OCI-LY7 (cell line): ENCODE measurements around the gene CHST8. TPM values are rescaled to one million over a fixed set of nuclear protein-coding genes. Genes with fewer than 3 reads are reported as not detected.
"Not testable (repeated sequence)": the region's sequence is repeated elsewhere in the genome, so short reads cannot be mapped to it uniquely, and the experiment has no call there.

Source experiments
- BruUV-seq: library from RNA; stranded (reverse); fragments of 400-500 nt; replicated peaks from 2 replicates; lab custom pipeline; 2021; lab: Mats Ljungman, UMichigan
- CTCF ChIA-PET: fragments of 300-600 bp; sonication (Branson Sonifier 250); formaldehyde crosslinking; loops from one replicate; lab custom pipeline; 2022; ENCODE audit warnings: antibody characterized with exemption; ENCODE audit not compliant: unreplicated experiment; lab: Charles Lee
- POLR2A ChIA-PET: fragments of 300-600 bp; sonication (Branson Sonifier 250); formaldehyde crosslinking; loops from one replicate; lab custom pipeline; 2022; ENCODE audit warnings: antibody characterized with exemption; lab: Charles Lee
- DNase-seq: peaks from one replicate; pipeline ENCODE4 v3.0.0-alpha.2; 2015; ENCODE audit warnings: low spot score
- H2AFZ ChIP-seq: fragments of 200-600 bp; sonication (generic), shearing (Covaris generic); 2 replicates; pipeline ENCODE4 v1.6.1; 2014; ENCODE audit warnings: mild to moderate bottlenecking, antibody characterized with exemption, low read length, moderate library complexity
- H3K27ac ChIP-seq: fragments of 200-600 bp; sonication (generic); 2 replicates; pipeline ENCODE4 v1.5.1; 2014; ENCODE audit warnings: mixed run types, low read depth, mild to moderate bottlenecking, moderate library complexity, low read length, inconsistent platforms; ENCODE audit not compliant: poor library complexity, severe bottlenecking
- H3K36me3 ChIP-seq: fragments of 200-600 bp; sonication (generic); 2 replicates; pipeline ENCODE4 v1.6.1; 2014; ENCODE audit warnings: mild to moderate bottlenecking, antibody characterized with exemption, low read length, moderate library complexity, mixed read lengths; ENCODE audit not compliant: insufficient read depth
- H3K4me1 ChIP-seq: fragments of 200-600 bp; sonication (generic); 2 replicates; pipeline ENCODE4 v1.5.1; 2014; ENCODE audit warnings: mild to moderate bottlenecking, low read length; ENCODE audit not compliant: insufficient read depth, poor library complexity, severe bottlenecking
- H3K4me2 ChIP-seq: fragments of 200-600 bp; sonication (generic); 2 replicates; pipeline ENCODE4 v1.6.1; 2014; ENCODE audit warnings: mild to moderate bottlenecking, low read length
- H3K4me3 ChIP-seq: fragments of 200-600 bp; sonication (generic); 2 replicates; pipeline ENCODE4 v1.5.1; 2014; ENCODE audit warnings: mild to moderate bottlenecking, low read depth, low read length; ENCODE audit not compliant: poor library complexity, severe bottlenecking
- H3K79me2 ChIP-seq: fragments of 200-600 bp; sonication (generic); 2 replicates; pipeline ENCODE4 v1.6.1; 2016; ENCODE audit warnings: low read depth, mild to moderate bottlenecking, low read length, moderate library complexity, mixed read lengths; ENCODE audit not compliant: insufficient read depth
- H3K9me2 ChIP-seq: fragments of 200-600 bp; sonication (generic); 2 replicates; pipeline ENCODE4 v1.6.1; 2016; ENCODE audit warnings: mild to moderate bottlenecking, low read length, mixed read lengths; ENCODE audit not compliant: insufficient read depth
- H3K9me3 ChIP-seq: fragments of 200-600 bp; sonication (generic); 2 replicates; pipeline ENCODE4 v1.6.1; 2014; ENCODE audit warnings: mild to moderate bottlenecking, mixed run types, low read length, mixed read lengths
- H4K20me1 ChIP-seq: fragments of 200-600 bp; sonication (generic); 2 replicates; pipeline ENCODE4 v1.6.1; 2014; ENCODE audit warnings: mild to moderate bottlenecking, antibody characterized with exemption, low read length, moderate library complexity, mixed read lengths; ENCODE audit not compliant: insufficient read depth
- EZH2phosphoT487 ChIP-seq: fragments of 200-600 bp; sonication (generic); IDR thresholded peaks from 2 replicates; pipeline ENCODE4 v1.6.1; 2018; ENCODE audit warnings: low read depth, borderline replicate concordance, mild to moderate bottlenecking, mixed run types, antibody characterized with exemption, low read length, moderate library complexity, mixed read lengths
- intact Hi-C: fragments of 100-400 bp; cut with micrococcal nuclease; formaldehyde crosslinking; loops from one replicate; pipeline ENCODE4 v1.10.0; 2022; ENCODE audit not compliant: unreplicated experiment
- total RNA-seq, 2 experiments: library from RNA; depleted of rRNA in 1 of 2; stranded (reverse); fragments of >200 nt in 1 of 2; shearing (Covaris generic) in 1 of 2; gene quantifications; 2 replicates each; pipeline ENCODE4 v1.2.3, GENCODE V29; 2014 to 2022
- TF ChIP-seq, protein P1 (sequence below): fragments of 200-600 bp; sonication (generic); conservative IDR thresholded peaks from 2 replicates; pipeline ENCODE4 v1.5.1; 2014; ENCODE audit warnings: mild to moderate bottlenecking, antibody characterized with exemption, low read length, moderate library complexity, mixed read lengths

CHST8 gene
- total RNA-seq, 2 experiments from 2014 or later, result not detected

DNA sequence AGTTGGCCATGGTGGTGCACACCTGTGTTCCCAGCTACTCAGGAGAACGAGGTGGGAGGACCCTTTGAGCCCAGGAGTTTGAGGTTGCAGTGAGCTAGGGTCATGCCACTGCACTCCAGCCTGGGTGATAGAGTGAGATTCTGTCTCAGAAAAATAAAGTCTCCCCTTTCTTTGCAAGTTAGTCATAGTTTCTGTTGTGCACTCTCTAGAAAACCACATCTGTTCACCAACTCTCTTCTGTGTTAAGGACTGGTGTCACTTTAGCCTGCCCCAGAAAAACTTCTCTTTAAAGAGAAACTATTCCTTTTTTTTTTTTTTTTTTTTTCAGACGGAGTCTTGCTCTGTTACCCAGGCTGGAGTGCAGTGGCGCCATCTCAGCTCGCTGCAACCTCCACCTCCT lies 4.9 kb upstream of the CHST8 start:
- no peak for DNase-seq
- no peaks in the 10 kb centered on the region for H4K20me1 ChIP-seq
- TF ChIP-seq, protein P1, sequence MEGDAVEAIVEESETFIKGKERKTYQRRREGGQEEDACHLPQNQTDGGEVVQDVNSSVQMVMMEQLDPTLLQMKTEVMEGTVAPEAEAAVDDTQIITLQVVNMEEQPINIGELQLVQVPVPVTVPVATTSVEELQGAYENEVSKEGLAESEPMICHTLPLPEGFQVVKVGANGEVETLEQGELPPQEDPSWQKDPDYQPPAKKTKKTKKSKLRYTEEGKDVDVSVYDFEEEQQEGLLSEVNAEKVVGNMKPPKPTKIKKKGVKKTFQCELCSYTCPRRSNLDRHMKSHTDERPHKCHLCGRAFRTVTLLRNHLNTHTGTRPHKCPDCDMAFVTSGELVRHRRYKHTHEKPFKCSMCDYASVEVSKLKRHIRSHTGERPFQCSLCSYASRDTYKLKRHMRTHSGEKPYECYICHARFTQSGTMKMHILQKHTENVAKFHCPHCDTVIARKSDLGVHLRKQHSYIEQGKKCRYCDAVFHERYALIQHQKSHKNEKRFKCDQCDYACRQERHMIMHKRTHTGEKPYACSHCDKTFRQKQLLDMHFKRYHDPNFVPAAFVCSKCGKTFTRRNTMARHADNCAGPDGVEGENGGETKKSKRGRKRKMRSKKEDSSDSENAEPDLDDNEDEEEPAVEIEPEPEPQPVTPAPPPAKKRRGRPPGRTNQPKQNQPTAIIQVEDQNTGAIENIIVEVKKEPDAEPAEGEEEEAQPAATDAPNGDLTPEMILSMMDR, result no peak
- TF ChIP-seq EZH2phosphoT487, result no peak
- H3K9me2 ChIP-seq, result no peaks in the 10 kb centered on the region
- no peak overlapping the region for H3K4me2 ChIP-seq
- POLR2A ChIA-PET, result no interaction called here
- no peak overlapping the region for H3K27ac ChIP-seq
- intact Hi-C loops, result no loop called here
- no peak overlapping the region for H3K4me3 ChIP-seq
- BruUV-seq, result no TSS peak
- H3K4me1 ChIP-seq, result no peaks in the 10 kb centered on the region
- CTCF ChIA-PET, result no interaction called here
- no peak overlapping the region for H2AFZ ChIP-seq
- no peaks in the 10 kb centered on the region for H3K79me2 ChIP-seq
- no peaks in the 10 kb centered on the region for H3K36me3 ChIP-seq
- H3K9me3 ChIP-seq, result no peaks in the 10 kb centered on the region

DNA sequence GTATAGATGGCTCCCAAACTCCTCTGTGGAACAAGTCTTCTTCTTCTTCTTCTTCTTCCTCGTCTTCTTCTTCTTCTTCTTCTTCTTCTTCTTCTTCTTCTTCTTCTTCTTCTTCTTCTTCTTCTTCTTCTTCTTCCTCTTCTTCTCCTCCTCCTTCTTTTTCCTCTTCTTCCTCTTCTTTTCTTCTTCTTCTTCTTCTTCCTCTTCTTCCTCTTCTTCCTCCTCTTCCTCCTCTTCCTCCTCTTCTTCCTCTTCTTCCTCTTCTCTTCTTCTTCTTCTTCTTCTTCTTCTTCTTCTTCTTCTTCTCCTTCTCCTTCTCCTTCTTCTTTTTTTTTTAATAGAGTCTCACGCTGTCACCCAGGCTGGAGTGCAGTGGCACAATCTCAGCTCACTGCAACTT lies 3.4 kb upstream of the CHST8 start:
- H3K4me2 ChIP-seq, BruUV-seq, H3K79me2 ChIP-seq, POLR2A ChIA-PET, H4K20me1 ChIP-seq, H3K27ac ChIP-seq, CTCF ChIA-PET, H3K36me3 ChIP-seq, H3K9me2 ChIP-seq, DNase-seq, H3K9me3 ChIP-seq, H3K4me1 ChIP-seq, H2AFZ ChIP-seq, H3K4me3 ChIP-seq, intact Hi-C loops: not testable (repeated sequence)

GRCh38 chr19:33618884-33619283 lies 2.9 kb upstream of the CHST8 start:
- BruUV-seq, result no TSS peak
- Histone ChIP-seq H2AFZ (no peak overlapping the region), H3K4me3 (no peak overlapping the region), H3K4me1 (no peaks in the 10 kb centered on the region), H3K27ac (no peak overlapping the region), H3K79me2 (no peaks in the 10 kb centered on the region), H3K9me2 (no peaks in the 10 kb centered on the region), H3K9me3 (no peaks in the 10 kb centered on the region), H3K36me3 (no peaks in the 10 kb centered on the region), H3K4me2 (no peak overlapping the region), H4K20me1 (no peaks in the 10 kb centered on the region)
- TF ChIP-seq EZH2phosphoT487, result no peak
- TF ChIP-seq, protein P1, result no peak
- POLR2A ChIA-PET, result no interaction called here
- intact Hi-C loops, result no loop called here
- no peak for DNase-seq
- CTCF ChIA-PET, result no interaction called here
